IMR-90 (cell line): ENCODE measurements around the gene HLA-DRB1. TPM values are rescaled to one million over a fixed set of nuclear protein-coding genes. Genes with fewer than 3 reads are reported as not detected.

Source experiments
- ATAC-seq: fragments of 200-7000 bp; cut with Tn5 transposase; 2 replicates; pipeline ENCODE4 v1.9.1; 2020; ENCODE audit warnings: low read depth, mild to moderate bottlenecking, moderate library complexity
- BruUV-seq: library from RNA; stranded (reverse); fragments of 400-500 nt; replicated peaks from 2 replicates; lab custom pipeline; 2021; lab: Mats Ljungman, UMichigan
- CTCF ChIA-PET: fragments of 300-600 bp; formaldehyde crosslinking; extraction: SDS; loops from one replicate; lab custom pipeline; 2021; ENCODE audit warnings: antibody characterized with exemption; lab: Yijun Ruan, JAX
- POLR2A ChIA-PET: fragments of 300-600 bp; sonication (Branson Sonifier 250); formaldehyde crosslinking; loops from one replicate; lab custom pipeline; 2022; ENCODE audit warnings: antibody characterized with exemption; ENCODE audit not compliant: unreplicated experiment; lab: Charles Lee
- DNase-seq: peaks from one replicate; pipeline ENCODE4 v3.0.0; 2013
- H2AFZ ChIP-seq: replicated peaks from 2 replicates; pipeline ENCODE3; 2013; ENCODE audit warnings: low read length, mild to moderate bottlenecking; ENCODE audit not compliant: poor library complexity
- H2AK5ac ChIP-seq: 2 replicates; pipeline ENCODE4 v1.6.1; 2013; ENCODE audit warnings: low read depth, low read length, inconsistent platforms
- H2AK9ac ChIP-seq: replicated peaks from 2 replicates; pipeline ENCODE3; 2013; ENCODE audit warnings: mild to moderate bottlenecking, low read depth, low read length, moderate library complexity; ENCODE audit not compliant: poor library complexity
- H2BK120ac ChIP-seq: 2 replicates; pipeline ENCODE4 v1.6.1; 2013; ENCODE audit warnings: low read depth, low read length, inconsistent platforms
- H2BK15ac ChIP-seq: 3 replicates; pipeline ENCODE4 v1.6.1; 2013; ENCODE audit warnings: low read depth, low read length, inconsistent platforms
- H2BK20ac ChIP-seq: 2 replicates; pipeline ENCODE4 v1.6.1; 2013; ENCODE audit warnings: low read depth, mild to moderate bottlenecking, inconsistent platforms, low read length, moderate library complexity
- H2BK5ac ChIP-seq: 2 replicates; pipeline ENCODE4 v1.6.1; 2013; ENCODE audit warnings: mild to moderate bottlenecking, low read depth, low read length, inconsistent platforms; ENCODE audit not compliant: poor library complexity, severe bottlenecking
- H3K14ac ChIP-seq: replicated peaks from 2 replicates; pipeline ENCODE4 v1.6.1; 2013; ENCODE audit warnings: low read depth, low read length, inconsistent platforms
- H3K18ac ChIP-seq: 2 replicates; pipeline ENCODE4 v1.6.1; 2013; ENCODE audit warnings: low read depth, low read length, control low read depth
- H3K23ac ChIP-seq: 2 replicates; pipeline ENCODE4 v1.6.1; 2013; ENCODE audit warnings: low read depth, low read length, inconsistent platforms
- H3K27ac ChIP-seq: 2 replicates; pipeline ENCODE4 v1.5.1; 2013; ENCODE audit warnings: mild to moderate bottlenecking, control low read depth, low read length; ENCODE audit not compliant: insufficient read depth
- H3K27me3 ChIP-seq: 2 replicates; pipeline ENCODE4 v1.6.1; 2013; ENCODE audit warnings: low read length; ENCODE audit not compliant: control insufficient read depth, insufficient read depth
- H3K36me3 ChIP-seq: 2 replicates; pipeline ENCODE4 v1.6.1; 2013; ENCODE audit warnings: low read length, mixed read lengths; ENCODE audit not compliant: control insufficient read depth, insufficient read depth
- H3K4ac ChIP-seq: 2 replicates; pipeline ENCODE4 v1.6.1; 2013; ENCODE audit warnings: low read depth, low read length, inconsistent platforms
- H3K4me1 ChIP-seq: 2 replicates; pipeline ENCODE4 v1.6.1; 2013; ENCODE audit warnings: low read length, mixed read lengths; ENCODE audit not compliant: control insufficient read depth, insufficient read depth
- H3K4me2 ChIP-seq: 2 replicates; pipeline ENCODE4 v1.6.1; 2013; ENCODE audit warnings: low read depth, mild to moderate bottlenecking, control low read depth, low read length, moderate library complexity
- H3K4me3 ChIP-seq: 2 replicates; pipeline ENCODE4 v1.5.1; 2013; ENCODE audit warnings: low read depth, mild to moderate bottlenecking, control low read depth, low read length, moderate library complexity; ENCODE audit not compliant: insufficient read depth
- H3K56ac ChIP-seq: 2 replicates; pipeline ENCODE4 v1.6.1; 2013; ENCODE audit warnings: low read length, inconsistent platforms; ENCODE audit not compliant: insufficient read depth; ENCODE audit errors: extremely low read depth
- H3K79me1 ChIP-seq, 2 experiments: 2 replicates each; pipeline ENCODE4 v1.6.1; 2013; ENCODE audit warnings: low read length in 2 of 2, inconsistent platforms in 1 of 2, low read depth in 1 of 2
- H3K9ac ChIP-seq: 2 replicates; pipeline ENCODE4 v1.6.1; 2013; ENCODE audit warnings: low read depth, low read length, control low read depth
- H3K9me1 ChIP-seq: 2 replicates; pipeline ENCODE4 v1.6.1; 2013; ENCODE audit warnings: low read length, inconsistent platforms; ENCODE audit not compliant: insufficient read depth
- H3K9me3 ChIP-seq: 2 replicates; pipeline ENCODE4 v1.6.1; 2013; ENCODE audit warnings: low read length; ENCODE audit not compliant: control insufficient read depth, insufficient read depth
- H4K20me1 ChIP-seq: 2 replicates; pipeline ENCODE4 v1.6.1; 2013; ENCODE audit warnings: low read length, inconsistent platforms; ENCODE audit not compliant: insufficient read depth
- H4K5ac ChIP-seq: 2 replicates; pipeline ENCODE4 v1.6.1; 2013; ENCODE audit warnings: mild to moderate bottlenecking, low read depth, low read length, control low read depth
- H4K8ac ChIP-seq, 2 experiments: 2 replicates each; pipeline ENCODE4 v1.6.1; 2013; ENCODE audit warnings: low read depth in 2 of 2, low read length in 2 of 2, control low read depth in 1 of 2, inconsistent platforms in 1 of 2
- H4K91ac ChIP-seq: 2 replicates; pipeline ENCODE4 v1.6.1; 2013; ENCODE audit warnings: low read depth, low read length, inconsistent platforms; ENCODE audit not compliant: insufficient read depth
- CHD1 ChIP-seq: IDR thresholded peaks from 2 replicates; pipeline ENCODE4 v1.6.1; 2012; ENCODE audit warnings: low read depth, low read length, improper control_type of control experiment
- MAFK ChIP-seq: IDR thresholded peaks from 2 replicates; pipeline ENCODE4 v1.6.1; 2012; ENCODE audit warnings: low read depth, low read length, improper control_type of control experiment
- MAZ ChIP-seq: IDR thresholded peaks from 2 replicates; pipeline ENCODE4 v1.6.1; 2012; ENCODE audit warnings: low read depth, mild to moderate bottlenecking, low read length, improper control_type of control experiment, moderate library complexity, borderline replicate concordance
- MXI1 ChIP-seq: IDR thresholded peaks from 2 replicates; pipeline ENCODE4 v1.6.1; 2012; ENCODE audit warnings: low read depth, mild to moderate bottlenecking, low read length, moderate library complexity, borderline replicate concordance
- POLR2A ChIP-seq: IDR thresholded peaks from 2 replicates; pipeline ENCODE4 v1.6.1; 2012; ENCODE audit warnings: mild to moderate bottlenecking, low read depth, low read length
- RFX5 ChIP-seq: IDR thresholded peaks from 2 replicates; pipeline ENCODE4 v1.8.0; 2012; ENCODE audit warnings: low read depth, mild to moderate bottlenecking, low read length, moderate library complexity
- WGBS, 2 experiments: methylation state at CpG; one replicate each; pipeline versions ENCODE4 v1.1.5 to v1.1.7; 2013; ENCODE audit warnings: missing lambda C conversion rate in 2 of 2; ENCODE audit not compliant: insufficient read length in 1 of 2; ENCODE audit errors: extremely low coverage in 2 of 2; 5-methylcytosine and 5-hydroxymethylcytosine counted together
- dilution Hi-C: fragments of 300-500 bp; cut with HindIII; formaldehyde crosslinking; loops from one replicate; pipeline ENCODE4 v1.14.3; 2018; ENCODE audit warnings: low sequenced_read_pairs; ENCODE audit not compliant: unreplicated experiment
- in situ Hi-C: fragments of 300-500 bp; cut with MboI; formaldehyde crosslinking; loops from 3 replicates; pipeline ENCODE4 v1.14.3; 2019; ENCODE audit warnings: low sequenced_read_pairs, inconsistent platforms, mixed read lengths
- intact Hi-C: fragments of 100-400 bp; cut with micrococcal nuclease; formaldehyde crosslinking; loops from 2 replicates; pipeline ENCODE4 v1.10.0; 2022
- polyA plus RNA-seq, 3 experiments: library from polyadenylated mRNA; depleted of rRNA; stranded (reverse); fragments of >200 nt; gene quantifications; 2 replicates each; pipeline ENCODE4 v1.2.3, GENCODE V29; 2012; ENCODE audit warnings: low replicate concordance in 1 of 3
- total RNA-seq: library from RNA; depleted of rRNA; stranded (reverse); fragments of >200 nt; gene quantifications from 2 replicates; pipeline ENCODE4 v1.2.3, GENCODE V29; 2012

HLA-DRB1 gene
- total and polyA plus RNA-seq, 2 of the 4 experiments (the other 2 are of a cell fraction) = not detected

DNA sequence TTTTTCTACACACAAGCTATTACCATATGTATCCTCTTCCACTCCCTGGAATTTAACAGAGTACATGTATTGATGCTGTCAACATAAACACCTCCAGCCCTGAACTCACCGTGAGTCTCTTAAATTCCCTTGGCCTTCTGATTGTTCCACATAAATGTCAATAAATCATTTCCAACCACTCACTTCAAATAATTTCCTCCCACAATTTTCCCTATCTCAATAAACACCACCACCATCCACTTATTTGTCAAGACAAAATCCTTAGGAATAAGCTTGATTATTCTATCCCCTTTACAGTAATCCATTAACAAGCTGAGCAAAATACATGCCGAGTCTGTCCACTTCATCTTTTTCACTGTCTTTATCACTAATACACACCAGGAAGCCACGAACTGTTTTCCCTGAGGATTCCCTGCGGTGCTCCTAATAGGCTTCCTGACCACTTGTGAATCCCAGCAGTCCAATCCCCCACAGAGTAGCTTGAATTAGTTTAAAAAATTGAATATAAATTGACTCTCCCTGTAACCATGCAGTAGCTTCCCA is 19.2 kb downstream of the HLA-DRB1 start:
- Histone ChIP-seq H3K14ac (no peak overlapping the region), H4K20me1 (no peaks in the 10 kb centered on the region), H3K9me1 (no peaks in the 10 kb centered on the region), H3K9ac (no peak overlapping the region), H3K27ac (no peak overlapping the region), H3K79me1 (no peaks in the 10 kb centered on the region), H3K4me1 (no peaks in the 10 kb centered on the region), H2BK5ac (no peak overlapping the region), H3K27me3 (no peaks in the 10 kb centered on the region), H4K8ac (no peak overlapping the region), H3K23ac (no peak overlapping the region), H2BK20ac (no peak overlapping the region), H3K4me3 (no peak overlapping the region), H3K56ac (no peak overlapping the region), H2BK15ac (no peak overlapping the region), H2AK9ac (no peak overlapping the region), H2AFZ (no peak overlapping the region), H2AK5ac (no peak overlapping the region), H3K18ac (no peak overlapping the region), H3K36me3 (no peaks in the 10 kb centered on the region), H3K4me2 (no peak overlapping the region), H4K5ac (no peak overlapping the region), H2BK120ac (no peak overlapping the region), H3K9me3 (no peaks in the 10 kb centered on the region), H4K91ac (no peak overlapping the region), H3K4ac (no peak overlapping the region)
- WGBS, 2 experiments = no CpG with 5 or more reads among the region's 4 CpGs
- BruUV-seq = no TSS peak
- no peak for ATAC-seq
- in situ Hi-C loops (no loop called here), intact Hi-C loops (no loop called here), dilution Hi-C loops (no loop called here)
- no peak for DNase-seq
- ChIA-PET POLR2A (no interaction called here), CTCF (no interaction called here)
- TF ChIP-seq MAZ = no peak
- TF ChIP-seq POLR2A = no peak
- no peak for TF ChIP-seq RFX5
- no peak for TF ChIP-seq MAFK
- no peak for TF ChIP-seq MXI1
- TF ChIP-seq CHD1 = no peak
